Progenitor cell of endocrine pancreas (in vitro differentiated cells): ENCODE data around the gene PREB. TPM values are rescaled to one million over a fixed set of nuclear protein-coding genes. Genes with fewer than 3 reads are reported as not detected.
A peak's percentile ranks its signal among the peaks of the same experiment; 100 is the strongest.

Source experiments
- DNase-seq: peaks from one replicate; pipeline ENCODE4 v3.0.0; 2021; ENCODE audit warnings: low spot score; ENCODE audit not compliant: unreplicated experiment
- H3K27ac Mint-ChIP-seq: 2 replicates; pipeline ENCODE4 v1.8.0; 2021; ENCODE audit warnings: mild to moderate bottlenecking, moderate library complexity, mixed read lengths
- H3K27me3 Mint-ChIP-seq: 2 replicates; pipeline ENCODE4 v1.8.0; 2021; ENCODE audit warnings: mixed read lengths
- H3K36me3 Mint-ChIP-seq: 2 replicates; pipeline ENCODE4 v1.8.0; 2022; ENCODE audit warnings: mixed read lengths; ENCODE audit not compliant: insufficient read depth
- H3K4me1 Mint-ChIP-seq: 2 replicates; pipeline ENCODE4 v1.8.0; 2021; ENCODE audit warnings: low read depth, mixed read lengths
- H3K4me3 Mint-ChIP-seq: 2 replicates; pipeline ENCODE4 v1.8.0; 2021; ENCODE audit warnings: low read depth, mild to moderate bottlenecking, moderate library complexity, mixed read lengths
- H3K9me3 Mint-ChIP-seq: 2 replicates; pipeline ENCODE4 v1.8.0; 2021; ENCODE audit warnings: low read depth, mixed read lengths
- total RNA-seq: library from RNA; stranded (reverse); gene quantifications from 2 replicates; pipeline ENCODE4 v1.2.1, GENCODE V29; 2021
- TF ChIP-seq, protein P1 (sequence below): fragments of 200-600 bp; sonication (generic); IDR thresholded peaks from one replicate; pipeline ENCODE4 v1.5.0; 2021; ENCODE audit warnings: antibody characterized with exemption, mild to moderate bottlenecking; ENCODE audit not compliant: unreplicated experiment

The PREB gene
- total RNA-seq, 1 donor from 2014 or later: 46.9 TPM

DNA sequence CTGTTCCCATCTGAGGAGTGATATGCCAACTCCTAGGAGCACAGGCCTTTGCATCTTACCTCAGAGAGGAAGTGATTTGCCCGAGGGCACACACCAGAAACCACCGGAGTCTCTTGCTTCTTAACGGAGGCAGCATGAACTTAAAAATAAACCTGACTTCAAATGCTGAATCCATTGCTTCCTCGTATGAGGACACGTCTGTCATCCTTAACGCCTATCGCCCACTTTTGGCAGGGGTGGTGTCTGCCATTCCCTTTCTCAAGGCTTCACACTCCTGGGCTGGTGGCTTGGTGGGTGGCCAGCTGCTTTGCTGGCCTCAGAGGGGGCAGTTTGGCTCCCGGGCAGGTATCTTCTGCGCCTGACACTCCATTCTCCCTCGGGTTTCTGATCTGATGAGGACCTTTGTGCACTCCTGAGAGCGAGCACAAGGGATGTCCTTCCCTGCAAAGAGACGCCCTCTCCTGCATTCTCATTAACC, 1.1 kb upstream of the PREB start:
- Mint-ChIP-seq H3K4me3 (peak overlapping the region; percentile 92), H3K4me1 (peaks cover 12% of the 10 kb centered on the region), H3K27me3 (peaks cover 7% of the 10 kb centered on the region), H3K27ac (peak overlapping the region; percentile 97), H3K9me3 (no peaks in the 10 kb centered on the region), H3K36me3 (peaks cover 3% of the 10 kb centered on the region)
- TF ChIP-seq, protein P1, sequence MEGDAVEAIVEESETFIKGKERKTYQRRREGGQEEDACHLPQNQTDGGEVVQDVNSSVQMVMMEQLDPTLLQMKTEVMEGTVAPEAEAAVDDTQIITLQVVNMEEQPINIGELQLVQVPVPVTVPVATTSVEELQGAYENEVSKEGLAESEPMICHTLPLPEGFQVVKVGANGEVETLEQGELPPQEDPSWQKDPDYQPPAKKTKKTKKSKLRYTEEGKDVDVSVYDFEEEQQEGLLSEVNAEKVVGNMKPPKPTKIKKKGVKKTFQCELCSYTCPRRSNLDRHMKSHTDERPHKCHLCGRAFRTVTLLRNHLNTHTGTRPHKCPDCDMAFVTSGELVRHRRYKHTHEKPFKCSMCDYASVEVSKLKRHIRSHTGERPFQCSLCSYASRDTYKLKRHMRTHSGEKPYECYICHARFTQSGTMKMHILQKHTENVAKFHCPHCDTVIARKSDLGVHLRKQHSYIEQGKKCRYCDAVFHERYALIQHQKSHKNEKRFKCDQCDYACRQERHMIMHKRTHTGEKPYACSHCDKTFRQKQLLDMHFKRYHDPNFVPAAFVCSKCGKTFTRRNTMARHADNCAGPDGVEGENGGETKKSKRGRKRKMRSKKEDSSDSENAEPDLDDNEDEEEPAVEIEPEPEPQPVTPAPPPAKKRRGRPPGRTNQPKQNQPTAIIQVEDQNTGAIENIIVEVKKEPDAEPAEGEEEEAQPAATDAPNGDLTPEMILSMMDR: no peak
- DNase-seq: no peak

DNA sequence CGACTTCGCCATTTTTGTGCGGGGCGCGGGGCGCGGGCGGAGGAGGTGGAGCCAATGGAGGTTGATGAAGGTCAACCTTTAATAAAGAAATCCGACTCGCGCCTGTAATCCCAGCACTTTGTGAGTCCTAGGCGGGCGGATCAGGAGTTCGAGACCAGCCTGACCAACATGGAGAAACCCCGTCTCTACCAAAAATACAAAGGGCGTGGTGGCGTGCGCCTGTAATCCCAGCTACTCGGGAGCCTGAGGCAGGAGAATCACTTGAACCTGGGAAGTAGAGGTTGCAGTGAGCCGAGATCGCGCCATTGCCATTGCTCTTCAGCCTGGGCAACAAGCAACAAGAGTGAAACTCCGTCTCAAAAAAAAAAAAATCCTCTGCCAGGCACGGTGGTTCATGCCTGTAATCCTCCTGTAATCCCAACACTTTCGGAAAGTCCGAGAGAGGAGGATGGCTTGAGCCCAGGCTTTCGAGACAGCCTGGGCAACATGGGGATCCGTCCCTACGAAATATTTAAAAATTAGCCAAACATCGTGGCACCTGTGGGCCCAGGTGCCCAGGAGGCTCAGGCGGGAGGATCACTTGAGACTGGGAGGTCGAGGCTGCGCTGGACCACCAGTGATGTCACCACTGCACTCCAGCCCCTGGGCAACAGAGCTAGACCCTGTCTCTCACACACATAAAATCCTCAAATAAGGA, 493 bp upstream of the PREB start:
- no peaks in the 10 kb centered on the region for H3K9me3 Mint-ChIP-seq
- DNase-seq: no peak
- peak overlapping the region; percentile 92 for H3K4me3 Mint-ChIP-seq
- TF ChIP-seq, protein P1: no peak
- H3K36me3 Mint-ChIP-seq: peaks cover 3% of the 10 kb centered on the region
- H3K27ac Mint-ChIP-seq: peak overlapping the region; percentile 97
- H3K4me1 Mint-ChIP-seq: peaks cover 12% of the 10 kb centered on the region
- peaks cover 7% of the 10 kb centered on the region for H3K27me3 Mint-ChIP-seq

DNA sequence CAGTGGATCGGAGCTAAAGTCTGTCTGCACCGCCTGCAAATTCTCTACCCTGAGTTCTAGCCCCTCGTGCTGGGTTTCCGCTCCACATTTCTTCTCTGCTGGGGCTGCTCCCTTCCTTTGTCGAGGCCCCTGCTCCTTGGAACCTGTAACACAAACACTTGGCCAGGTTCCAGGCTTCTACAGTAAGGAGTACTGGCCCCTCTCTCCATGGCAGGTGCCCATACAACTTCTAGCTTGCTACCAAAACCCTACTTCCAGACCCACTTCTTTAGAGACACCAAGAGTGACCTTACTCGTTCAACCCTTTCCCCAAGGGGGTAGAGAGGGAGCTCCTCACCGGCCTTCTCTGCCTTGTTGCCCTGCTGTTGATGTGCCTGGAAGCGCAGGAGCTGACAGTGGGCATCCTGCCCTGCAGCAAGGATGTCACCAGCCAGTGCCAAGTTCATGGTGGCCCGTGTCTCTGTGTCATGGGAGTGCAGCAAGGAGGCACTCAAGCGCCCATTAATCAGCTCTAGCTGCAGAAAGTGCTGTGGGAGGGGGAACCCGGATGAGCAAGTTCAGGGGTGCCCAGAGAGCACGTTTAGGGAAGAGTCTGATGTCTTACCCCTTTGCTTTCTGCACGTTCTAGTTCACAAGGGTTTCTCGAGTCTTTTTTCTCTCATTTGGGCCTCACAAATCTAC, 1.1 kb downstream of the PREB start:
- DNase-seq: no peak
- Mint-ChIP-seq H3K27me3 (no peaks in the 10 kb centered on the region), H3K4me3 (peak overlapping the region; percentile 92), H3K9me3 (no peaks in the 10 kb centered on the region), H3K36me3 (peaks cover 3% of the 10 kb centered on the region), H3K27ac (peak overlapping the region; percentile 90), H3K4me1 (peaks cover 12% of the 10 kb centered on the region)
- TF ChIP-seq, protein P1: no peak

DNA sequence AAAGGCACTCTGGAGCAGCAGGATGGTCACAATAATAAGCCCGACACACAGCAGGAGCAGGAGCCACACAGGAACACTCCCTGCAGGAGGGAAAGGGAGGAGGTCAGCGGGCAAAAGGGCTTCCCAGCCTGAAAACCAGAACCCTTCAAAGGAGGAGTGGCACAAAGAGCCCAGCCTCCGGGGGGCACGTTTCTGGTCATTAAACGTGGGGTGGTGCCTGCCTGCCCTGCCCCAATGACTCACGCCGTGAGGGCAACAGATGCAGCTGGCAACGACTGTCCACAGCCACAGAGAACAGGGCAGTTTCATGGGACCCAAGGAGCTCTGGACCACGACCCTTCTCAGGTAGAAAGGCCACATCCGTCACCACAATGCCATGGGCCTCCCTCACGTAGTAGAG, 3.0 kb downstream of the PREB start:
- TF ChIP-seq, protein P1: no peak
- H3K27ac Mint-ChIP-seq: no peak overlapping the region
- H3K9me3 Mint-ChIP-seq: no peaks in the 10 kb centered on the region
- peaks cover 3% of the 10 kb centered on the region for H3K36me3 Mint-ChIP-seq
- H3K4me1 Mint-ChIP-seq: peaks cover 12% of the 10 kb centered on the region
- peaks cover 2% of the 10 kb centered on the region for H3K27me3 Mint-ChIP-seq
- H3K4me3 Mint-ChIP-seq: no peak overlapping the region
- DNase-seq: no peak

DNA sequence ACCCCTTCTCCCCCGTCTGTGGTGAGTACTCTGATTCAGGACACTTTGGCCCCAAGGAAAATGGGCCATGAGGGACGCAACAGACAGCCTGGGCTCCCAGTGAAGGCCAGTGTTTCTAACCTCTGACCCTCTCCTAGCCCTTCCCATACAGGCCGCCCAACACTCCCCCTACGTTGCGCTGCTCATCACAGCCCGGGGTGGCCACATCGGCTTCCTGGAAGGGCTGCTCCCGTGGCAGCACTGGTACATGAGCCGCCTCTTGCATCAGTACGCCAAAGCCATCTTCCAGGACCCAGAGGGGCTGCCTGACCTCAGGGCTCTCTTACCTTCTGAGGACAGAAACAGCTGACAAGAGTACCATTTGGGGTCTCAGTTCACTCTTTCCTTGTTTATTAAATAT, 4.0 kb downstream of the PREB start:
- no peak overlapping the region for H3K4me3 Mint-ChIP-seq
- DNase-seq: no peak
- H3K27me3 Mint-ChIP-seq: peaks cover 8% of the 10 kb centered on the region
- H3K36me3 Mint-ChIP-seq: peaks cover 3% of the 10 kb centered on the region
- H3K9me3 Mint-ChIP-seq: no peaks in the 10 kb centered on the region
- TF ChIP-seq, protein P1: no peak
- no peak overlapping the region for H3K27ac Mint-ChIP-seq
- peaks cover 12% of the 10 kb centered on the region for H3K4me1 Mint-ChIP-seq
